Epithelial cell of prostate (primary cell): Measurements from ENCODE around the gene SMG9.

Experiments used
- DNase-seq: peaks from one replicate; pipeline ENCODE4 v3.0.0-alpha.2; 2011; ENCODE audit warnings: low read depth, low spot score
- H3K27ac ChIP-seq: fragments of 450-650 bp; 2 replicates; pipeline ENCODE4 v1.5.1; 2017; ENCODE audit warnings: mild to moderate bottlenecking

SMG9 gene

DNA sequence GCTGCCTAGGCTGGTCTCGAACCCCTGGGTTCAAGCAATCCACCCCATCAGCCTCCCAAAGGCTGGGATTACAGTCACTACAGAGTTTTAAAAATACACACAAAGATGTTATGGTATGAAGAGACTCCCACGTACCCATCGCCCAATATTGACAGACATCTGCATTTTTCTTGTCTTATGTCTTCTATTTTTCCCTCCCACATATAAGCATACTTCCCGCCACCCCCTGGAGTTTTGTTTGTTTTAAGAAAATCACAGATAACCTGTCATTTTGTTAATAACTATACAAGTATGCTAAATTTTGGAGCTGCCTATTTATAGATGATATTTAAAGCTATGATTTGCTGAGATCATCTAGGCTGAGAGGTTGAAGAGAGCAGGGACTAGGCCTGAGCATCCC lies 6.2 kb upstream of the SMG9 start:
- DNase-seq, result no peak
- H3K27ac ChIP-seq, result no peak overlapping the region

DNA sequence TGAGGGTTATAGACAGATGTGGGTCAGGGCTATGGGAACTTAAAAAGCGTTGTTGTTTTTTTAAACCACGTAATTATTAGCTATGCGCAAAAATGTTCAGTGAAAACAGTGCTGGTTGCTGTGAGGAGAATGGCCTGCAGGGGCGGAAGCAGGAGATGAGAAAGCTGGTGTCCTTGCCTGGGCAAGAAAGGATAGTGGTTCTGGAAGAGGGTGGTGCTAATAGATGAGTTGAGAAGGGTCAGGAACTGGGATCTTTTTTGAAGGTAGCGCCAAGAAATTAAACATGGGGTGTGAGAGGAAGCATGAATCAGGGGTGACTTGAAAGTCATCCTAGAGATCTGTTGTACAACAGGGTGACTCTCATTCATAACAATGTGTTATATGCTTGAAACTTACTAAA lies 4.8 kb upstream of the SMG9 start:
- DNase-seq, result peak; percentile 77
- peak overlapping the region; percentile 98 for H3K27ac ChIP-seq

DNA sequence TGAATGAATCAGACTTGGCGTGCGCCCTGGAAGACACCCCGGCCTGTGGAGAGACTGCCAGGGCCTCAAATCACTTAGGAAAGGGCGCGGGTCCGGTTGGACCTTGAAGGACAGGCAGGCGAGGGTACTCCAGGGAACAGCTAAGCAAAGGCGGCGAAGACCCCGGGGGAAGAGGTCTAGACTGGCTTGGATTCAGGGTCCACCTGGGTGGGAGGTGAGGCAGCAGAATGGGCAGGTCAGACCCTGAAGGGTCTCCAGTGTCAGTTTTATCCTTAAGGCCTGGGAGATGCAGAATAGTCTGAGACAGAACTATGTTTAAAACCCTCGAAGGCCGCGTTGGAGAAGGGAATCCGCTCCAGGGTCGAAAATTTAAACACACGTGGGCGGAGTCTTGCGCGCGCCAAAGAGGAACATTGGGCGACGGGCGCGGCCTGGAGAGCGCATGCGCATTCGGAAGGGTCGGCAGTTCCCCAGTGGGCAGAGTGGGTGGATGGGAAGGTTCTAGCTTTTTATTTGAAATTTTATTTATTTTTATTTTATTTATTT lies 567 bp upstream of the SMG9 start:
- peak overlapping the region; percentile 98 for H3K27ac ChIP-seq

DNA sequence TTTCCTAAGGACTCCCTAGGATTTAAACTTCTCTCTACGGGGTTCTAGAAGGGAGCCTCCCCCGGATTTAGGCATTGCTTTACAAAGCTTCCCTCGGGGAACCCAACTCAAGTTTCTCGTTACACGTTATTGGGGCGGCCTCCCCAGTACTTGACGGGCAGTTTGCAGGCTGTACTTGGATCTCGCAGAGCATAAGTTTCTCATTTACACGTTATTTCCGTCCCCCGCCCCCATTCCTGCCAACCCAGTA lies 584 bp downstream of the SMG9 start:
- DNase-seq, result no peak
- H3K27ac ChIP-seq, result peak overlapping the region; percentile 98

More for the DNA sequence above, 567 bp upstream of the SMG9 start:
- no peak for DNase-seq

- no peak for DNase-seq
- H3K27ac ChIP-seq, result peak overlapping the region; percentile 98
These were observed 2.4 kb downstream of the SMG9 start for GRCh38 chr19:43752287-43752875.

DNA sequence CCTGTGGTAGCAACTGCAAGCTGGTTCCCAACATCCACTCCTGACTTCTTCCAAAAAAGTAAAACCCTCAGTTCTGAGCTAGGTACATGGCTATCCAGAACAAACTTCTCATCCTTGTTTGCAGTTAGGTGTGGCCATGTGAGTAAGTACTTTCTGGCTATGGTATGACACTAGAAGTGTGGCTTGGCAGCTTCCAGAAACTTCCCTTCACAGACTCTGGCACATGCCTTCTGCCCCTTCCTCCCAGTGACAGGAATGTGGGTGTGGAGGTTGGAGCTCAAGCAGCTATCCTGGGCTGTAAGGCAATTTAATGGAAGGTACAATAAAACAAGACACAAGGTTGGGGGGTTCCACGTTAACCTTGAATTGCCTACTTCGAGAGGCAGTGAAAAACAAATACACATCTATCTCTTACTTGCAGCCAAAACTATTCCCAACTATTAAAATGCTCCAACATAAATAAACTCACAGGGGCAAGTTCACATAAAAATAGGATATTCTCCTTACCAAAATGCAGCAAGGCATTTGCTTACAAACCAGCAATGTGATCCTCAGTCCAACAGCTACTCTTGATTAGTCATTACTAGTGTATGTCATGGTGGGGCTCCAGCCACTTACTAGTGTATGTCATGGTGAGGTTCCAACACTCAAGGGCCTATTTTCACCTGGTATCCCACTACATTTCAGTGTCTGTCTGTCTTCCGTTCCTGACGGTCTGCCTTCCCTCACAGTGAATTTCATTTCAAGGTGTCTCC lies 3.1 kb downstream of the SMG9 start:
- DNase-seq, result no peak

GRCh38 chr19:43749898-43750297 lies 4.9 kb downstream of the SMG9 start:
- no peak for DNase-seq
- no peak overlapping the region for H3K27ac ChIP-seq

More for the DNA sequence above, 3.1 kb downstream of the SMG9 start:
- peak overlapping the region; percentile 98 for H3K27ac ChIP-seq

DNA sequence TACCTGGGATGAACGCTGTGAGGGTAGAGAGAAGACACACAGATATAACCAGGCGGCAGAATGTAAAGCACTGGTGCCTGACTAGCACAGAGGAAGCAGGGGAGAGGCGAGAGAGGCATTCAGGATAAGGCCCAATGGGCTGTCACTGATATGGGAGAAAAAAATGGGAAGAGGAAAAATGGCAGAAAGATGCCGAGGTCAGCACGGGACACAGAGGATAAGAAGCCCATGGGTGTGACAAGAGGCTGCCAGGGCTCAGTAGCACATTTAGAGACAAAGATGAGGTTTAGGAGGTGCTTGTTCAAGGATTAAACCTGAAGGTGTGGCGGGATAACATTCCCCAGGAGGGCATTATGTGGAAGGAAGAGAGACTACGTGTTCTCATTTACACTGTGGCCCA lies 5.6 kb downstream of the SMG9 start:
- DNase-seq, result no peak
- no peak overlapping the region for H3K27ac ChIP-seq

- DNase-seq, result no peak
- H3K27ac ChIP-seq, result no peak overlapping the region
These were observed 6.1 kb downstream of the SMG9 start for GRCh38 chr19:43748685-43749084.

DNA sequence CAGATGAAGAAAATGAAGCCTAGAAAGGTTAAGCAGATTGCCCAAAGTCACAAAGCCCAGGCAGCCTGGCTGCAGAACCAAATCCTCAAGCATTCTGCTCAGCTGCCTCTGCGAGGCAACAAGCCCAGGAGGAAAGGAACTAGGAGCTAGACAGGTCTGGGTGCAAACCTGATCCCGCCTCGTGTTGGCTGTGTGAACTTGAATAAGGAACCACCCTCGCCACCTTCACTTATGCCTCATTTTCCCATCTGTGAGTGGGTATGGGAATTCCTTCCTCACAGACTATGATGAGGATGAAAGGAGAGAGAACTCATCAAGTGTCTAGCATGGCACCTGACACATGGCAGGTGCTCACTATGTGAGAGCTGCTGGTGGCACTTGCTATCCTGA lies 6.6 kb downstream of the SMG9 start:
- no peak overlapping the region for H3K27ac ChIP-seq
- no peak for DNase-seq

DNA sequence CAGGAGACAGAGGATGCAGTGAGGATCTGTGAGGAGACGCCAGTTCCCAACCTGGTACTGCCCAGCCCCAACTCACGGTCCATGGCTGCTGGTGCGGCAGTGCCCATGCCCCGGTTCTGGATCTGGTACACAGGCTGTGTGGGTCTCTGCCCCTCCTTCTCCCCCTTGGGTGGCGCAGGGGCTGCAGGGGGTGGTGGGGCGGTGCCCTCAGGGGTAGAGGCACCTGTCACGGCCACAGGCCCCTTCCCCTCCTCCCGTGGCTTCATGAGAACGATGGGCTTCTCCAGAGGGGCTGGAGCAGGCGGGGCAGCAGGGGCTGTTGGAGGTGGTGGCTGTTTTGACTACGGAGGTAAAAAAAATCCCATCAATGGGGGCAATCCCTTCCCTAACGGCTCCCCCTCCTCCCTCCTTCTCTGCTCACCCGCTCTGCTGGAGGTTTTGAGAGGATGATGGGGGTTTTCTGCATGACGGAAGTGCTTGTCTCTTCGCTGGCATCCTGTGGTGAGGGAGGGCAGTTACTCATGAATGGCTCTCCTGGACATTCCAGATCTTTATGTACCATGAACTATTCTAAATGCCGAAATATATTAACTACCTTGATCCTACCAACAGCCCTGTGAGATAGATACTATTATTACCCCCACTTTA lies 7.1 kb downstream of the SMG9 start:
- DNase-seq, result no peak
- H3K27ac ChIP-seq, result no peak overlapping the region

DNA sequence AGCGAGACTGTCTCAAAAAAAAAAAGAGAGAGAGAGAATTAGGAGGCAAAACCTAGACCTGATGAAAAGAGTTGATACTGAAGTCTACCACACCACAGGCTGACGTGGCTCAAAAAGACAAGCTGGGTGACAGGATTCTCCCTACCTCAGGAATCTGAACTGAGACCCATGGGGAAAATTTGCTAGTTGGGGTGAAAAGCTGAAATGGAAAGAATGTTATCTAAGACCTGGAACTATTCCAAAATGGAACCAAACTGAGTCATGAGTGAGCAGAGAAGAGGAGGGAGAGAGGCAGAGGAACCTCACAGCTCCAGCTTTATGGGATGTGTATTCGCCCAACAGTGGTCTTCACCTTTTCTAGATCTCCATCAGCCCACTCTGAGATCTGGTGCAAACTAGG lies 11.7 kb downstream of the SMG9 start:
- DNase-seq, result no peak
- no peak overlapping the region for H3K27ac ChIP-seq

GRCh38 chr19:43741075-43741825 lies 13.5 kb downstream of the SMG9 start:
- peak overlapping the region; percentile 71 for H3K27ac ChIP-seq
- DNase-seq, result no peak

DNA sequence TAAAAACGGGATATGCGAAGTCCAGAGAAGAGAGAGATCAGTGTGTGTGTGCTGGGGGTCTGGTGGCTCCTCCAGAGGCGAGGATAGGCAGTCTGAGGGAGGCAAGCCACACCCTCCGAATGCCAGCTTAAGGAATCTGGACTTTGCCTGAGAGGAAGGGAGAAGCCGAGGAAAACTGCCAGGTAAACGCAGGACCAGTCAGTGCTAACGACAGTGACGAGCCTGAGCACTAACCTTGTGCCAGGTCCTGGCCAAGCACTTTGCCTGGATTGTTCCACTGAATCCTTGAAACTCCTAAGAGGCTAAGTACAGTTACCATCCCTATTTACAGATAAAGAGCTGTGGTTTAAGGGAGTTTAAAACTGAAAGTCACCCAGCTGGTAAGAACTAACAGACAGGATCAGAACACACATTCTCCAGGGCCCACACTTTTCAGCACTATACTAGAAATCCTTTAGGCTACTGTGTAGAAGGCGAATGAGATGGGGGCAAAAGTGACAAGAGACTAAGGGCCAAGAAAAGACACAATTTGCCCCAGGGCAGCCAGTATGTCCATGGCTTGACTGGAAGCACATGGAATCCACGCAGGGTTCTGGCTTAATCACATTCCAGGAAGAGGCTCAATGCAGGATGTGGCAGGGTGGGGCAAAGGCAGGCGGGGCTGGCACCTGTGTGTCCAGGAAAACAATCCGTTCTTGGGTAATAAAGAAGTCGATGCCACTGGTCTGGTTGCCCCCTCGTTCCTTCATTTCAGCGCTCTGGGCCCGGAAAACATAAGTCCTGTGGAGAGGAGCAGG lies 15.1 kb downstream of the SMG9 start:
- H3K27ac ChIP-seq, result peak overlapping the region; percentile 71
- no peak for DNase-seq

DNA sequence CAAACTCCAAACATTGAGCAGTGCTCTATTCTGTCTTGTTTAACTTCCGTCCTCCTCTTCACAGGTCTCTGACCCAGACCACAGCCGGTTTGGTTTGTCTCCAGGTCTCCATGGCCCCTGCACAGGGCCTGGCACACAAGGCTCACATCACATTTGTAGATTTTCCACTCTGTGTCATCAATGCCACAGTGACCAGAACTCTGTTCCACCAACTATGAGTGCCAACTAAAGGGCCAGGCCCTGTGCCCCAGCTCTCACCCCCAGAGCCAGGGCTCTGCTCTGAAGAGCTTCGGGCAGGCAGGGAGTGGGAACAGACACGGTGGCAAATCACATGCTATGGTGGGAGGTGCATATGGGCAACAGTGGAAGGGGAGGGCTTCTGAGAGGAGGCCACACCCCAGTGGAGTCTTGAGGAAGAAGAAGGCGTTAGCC lies 16.0 kb downstream of the SMG9 start:
- DNase-seq, result no peak
- H3K27ac ChIP-seq, result no peak overlapping the region

DNA sequence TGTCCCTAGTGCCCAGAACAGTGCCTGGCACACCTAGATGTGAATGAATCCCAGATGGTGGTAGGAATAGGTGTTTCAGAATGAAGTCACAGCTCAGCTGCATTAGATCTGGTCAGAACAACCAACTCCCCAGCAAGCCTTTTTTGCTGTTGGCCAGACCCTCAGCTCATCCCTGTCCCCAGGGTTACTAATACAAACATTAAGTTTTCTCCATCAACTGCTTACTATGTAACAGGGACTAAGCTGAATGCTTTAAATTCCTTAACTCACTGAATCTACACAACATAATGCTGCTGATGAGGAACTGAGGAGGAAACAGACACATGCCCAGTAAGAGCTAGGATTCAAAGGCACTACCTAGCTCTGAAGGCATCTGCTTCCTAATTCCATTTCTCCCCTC lies 18.8 kb downstream of the SMG9 start:
- DNase-seq, result no peak
- H3K27ac ChIP-seq, result no peak overlapping the region

DNA sequence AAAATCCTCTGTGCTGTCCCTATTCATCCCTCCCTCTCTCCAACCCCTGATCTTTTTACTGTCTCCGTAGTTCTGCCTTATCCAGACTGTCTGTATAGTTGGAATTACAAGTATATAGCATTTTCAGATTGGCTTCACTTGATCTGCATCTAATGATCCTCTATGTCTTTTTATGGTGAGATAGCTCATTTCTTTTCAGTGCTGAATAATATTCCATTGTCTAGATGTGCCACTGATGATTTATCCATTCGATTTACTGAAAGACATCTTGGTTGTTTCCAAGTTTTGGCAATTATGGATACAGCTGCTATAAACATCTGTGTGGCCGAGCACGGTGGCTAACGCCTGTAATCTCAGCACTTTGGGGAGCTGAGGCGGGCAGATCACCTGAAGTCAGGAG lies 19.7 kb downstream of the SMG9 start:
- DNase-seq, result no peak
- H3K27ac ChIP-seq, result no peak overlapping the region

GRCh38 chr19:43731846-43732245 lies 22.9 kb downstream of the SMG9 start:
- no peak overlapping the region for H3K27ac ChIP-seq
- DNase-seq, result no peak

DNA sequence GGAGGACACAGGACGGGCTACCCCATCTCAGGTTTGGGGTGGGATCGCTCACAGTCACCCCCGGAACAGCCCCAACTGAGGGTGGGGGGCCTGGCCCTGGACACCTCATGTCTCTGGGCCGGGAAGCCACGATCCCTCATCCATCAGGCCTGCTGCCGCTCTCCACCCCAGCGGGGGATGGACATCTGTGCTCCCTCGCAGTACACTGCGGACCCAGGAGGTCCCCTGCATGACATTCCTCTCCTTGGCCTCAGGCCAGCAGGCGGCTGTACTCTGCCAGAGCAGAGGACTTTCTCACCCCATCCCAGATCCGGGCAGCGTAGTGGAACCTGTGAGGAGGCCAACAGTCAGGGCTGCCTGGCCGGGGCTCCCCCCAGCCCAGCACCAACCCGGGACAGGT lies 23.4 kb downstream of the SMG9 start:
- DNase-seq, result no peak
- no peak overlapping the region for H3K27ac ChIP-seq

- no peak overlapping the region for H3K27ac ChIP-seq
These were observed 24.8 kb downstream of the SMG9 start for GRCh38 chr19:43729919-43730318.

More at GRCh38 chr19:43729919-43730318, 24.8 kb downstream of the SMG9 start:
- no peak for DNase-seq
